ENCODE results near the gene NIP7.

GRCh38 chr16:69309316-69309715 lies 30.3 kb upstream of the NIP7 start:
- TF ChIP-seq EZH2 (IDR thresholded peaks at IDR 0.05; ENCODE audit: low read length, unreplicated experiment): no peak
- TF ChIP-seq, protein P1, sequence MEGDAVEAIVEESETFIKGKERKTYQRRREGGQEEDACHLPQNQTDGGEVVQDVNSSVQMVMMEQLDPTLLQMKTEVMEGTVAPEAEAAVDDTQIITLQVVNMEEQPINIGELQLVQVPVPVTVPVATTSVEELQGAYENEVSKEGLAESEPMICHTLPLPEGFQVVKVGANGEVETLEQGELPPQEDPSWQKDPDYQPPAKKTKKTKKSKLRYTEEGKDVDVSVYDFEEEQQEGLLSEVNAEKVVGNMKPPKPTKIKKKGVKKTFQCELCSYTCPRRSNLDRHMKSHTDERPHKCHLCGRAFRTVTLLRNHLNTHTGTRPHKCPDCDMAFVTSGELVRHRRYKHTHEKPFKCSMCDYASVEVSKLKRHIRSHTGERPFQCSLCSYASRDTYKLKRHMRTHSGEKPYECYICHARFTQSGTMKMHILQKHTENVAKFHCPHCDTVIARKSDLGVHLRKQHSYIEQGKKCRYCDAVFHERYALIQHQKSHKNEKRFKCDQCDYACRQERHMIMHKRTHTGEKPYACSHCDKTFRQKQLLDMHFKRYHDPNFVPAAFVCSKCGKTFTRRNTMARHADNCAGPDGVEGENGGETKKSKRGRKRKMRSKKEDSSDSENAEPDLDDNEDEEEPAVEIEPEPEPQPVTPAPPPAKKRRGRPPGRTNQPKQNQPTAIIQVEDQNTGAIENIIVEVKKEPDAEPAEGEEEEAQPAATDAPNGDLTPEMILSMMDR (conservative IDR thresholded peaks at IDR 0.05; ENCODE audit: low read depth, low read length): no peak
- TF ChIP-seq EZH2phosphoT487 (IDR thresholded peaks at IDR 0.05; ENCODE audit: borderline replicate concordance, low read length): no peak
